ENCODE results near the gene SLC25A3. TPM values are rescaled to one million over a fixed set of nuclear protein-coding genes. Genes with fewer than 3 reads are reported as not detected.

The SLC25A3 gene
- polyA plus RNA-seq, 3 donors = 325 to 453 (median 342) TPM

DNA sequence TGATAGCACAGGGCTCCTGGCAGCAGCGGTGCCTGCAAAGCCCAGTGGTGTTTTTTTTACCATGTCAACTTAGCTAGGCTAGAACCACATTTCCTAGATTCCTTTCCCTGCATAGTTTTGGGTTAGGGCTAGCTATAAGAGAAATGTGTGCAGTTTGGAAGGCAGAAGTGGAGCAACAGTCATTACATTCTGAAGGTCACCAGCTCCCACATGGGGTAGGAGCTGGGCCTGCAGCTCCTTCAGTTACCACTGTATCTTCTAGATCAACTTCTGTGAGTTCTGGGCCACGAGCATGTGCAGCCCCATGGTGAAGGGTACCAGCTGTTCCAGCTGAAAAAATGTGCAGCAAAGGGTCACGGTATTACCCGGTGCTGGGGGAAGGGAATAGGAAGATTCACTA, 2.3 kb upstream of the SLC25A3 start:
- peaks cover 0 to 2% (median 0%) of the 10 kb centered on the region in 7 donors for H3K9me3 Mint-ChIP-seq

DNA sequence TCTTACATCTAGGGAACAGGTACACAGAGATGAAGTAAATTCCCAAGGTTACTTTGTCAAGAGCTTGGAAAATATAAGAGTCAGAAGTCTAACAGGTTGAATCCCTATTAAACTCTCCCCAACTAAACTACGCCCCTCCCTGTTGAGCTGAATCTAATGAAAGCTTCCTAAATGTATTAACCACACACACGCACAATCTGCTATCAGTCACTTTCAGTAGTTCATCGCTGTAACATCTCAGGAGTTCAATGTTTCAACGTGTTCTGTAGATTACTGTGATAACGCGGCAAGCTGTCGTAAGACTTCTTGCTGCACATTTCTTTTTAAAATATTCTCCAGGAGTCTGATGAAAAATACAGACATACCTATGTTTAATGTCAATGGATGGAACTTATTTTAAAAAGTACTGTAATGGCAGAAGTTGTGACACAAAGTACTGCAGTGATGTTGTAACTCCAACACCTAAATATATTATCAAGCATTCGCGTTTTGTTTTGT, 612 bp upstream of the SLC25A3 start:
- peaks cover 18 to 27% of the 10 kb centered on the region in 2 donors for H3K4me1 ChIP-seq (ENCODE audit: control insufficient read depth in 1 of 2, insufficient read depth in 2 of 2, low read length in 2 of 2)
- Mint-ChIP-seq H3K9me3 (peaks cover 0 to 2% (median 0%) of the 10 kb centered on the region in 7 donors), H3K27ac (peak overlapping the region; percentile 95 to 99 (median 97)), H3K4me3 (peak overlapping the region; percentile 90 to 97), H3K36me3 (peaks cover 20 to 25% of the 10 kb centered on the region in 2 donors), H3K4me1 (peaks cover 24% of the 10 kb centered on the region), H3K27me3 (ENCODE audit: low read depth in 3 of 3) (peaks cover 2 to 5% (median 2%) of the 10 kb centered on the region in 3 donors)
- intact Hi-C loops (cut with micrococcal nuclease) = loop anchor here in 1 of 2 donors (5.0 kb wide), 1 partner anchor 54 kb away; the partner anchor contains the start of gene APAF1
- H3K4me2 ChIP-seq (replicated peaks; ENCODE audit: extremely low read depth, low read length, poor library complexity, severe bottlenecking) = peak overlapping the region; percentile 96
- H3K79me2 ChIP-seq (ENCODE audit: insufficient read depth, low read length) = peaks cover 44% of the 10 kb centered on the region
- H3K4me3 ChIP-seq (replicated peaks in 1 of 3; ENCODE audit: low read depth in 2 of 3, low read length in 3 of 3) = peak overlapping the region; percentile 87 to 93 (median 87)
- no peaks in the 10 kb centered on the region for H3K27me3 ChIP-seq (ENCODE audit: control insufficient read depth in 2 of 2, insufficient read depth in 2 of 2, low read length in 2 of 2)
- H3K9me3 ChIP-seq (replicated peaks in 1 of 2; ENCODE audit: control insufficient read depth in 1 of 2, insufficient read depth in 1 of 2, low read length in 2 of 2) = no peaks in the 10 kb centered on the region
- peak overlapping the region; percentile 81 for H2AFZ ChIP-seq (ENCODE audit: insufficient read depth, low read depth, low read length, poor library complexity, severe bottlenecking)
- H3K27ac ChIP-seq (ENCODE audit: low read depth in 1 of 2, low read length in 2 of 2) = peak overlapping the region; percentile 92 to 95
- peak in 2 of 3 donors; percentile 4 to 13 for DNase-seq
- TF ChIP-seq, protein P1, sequence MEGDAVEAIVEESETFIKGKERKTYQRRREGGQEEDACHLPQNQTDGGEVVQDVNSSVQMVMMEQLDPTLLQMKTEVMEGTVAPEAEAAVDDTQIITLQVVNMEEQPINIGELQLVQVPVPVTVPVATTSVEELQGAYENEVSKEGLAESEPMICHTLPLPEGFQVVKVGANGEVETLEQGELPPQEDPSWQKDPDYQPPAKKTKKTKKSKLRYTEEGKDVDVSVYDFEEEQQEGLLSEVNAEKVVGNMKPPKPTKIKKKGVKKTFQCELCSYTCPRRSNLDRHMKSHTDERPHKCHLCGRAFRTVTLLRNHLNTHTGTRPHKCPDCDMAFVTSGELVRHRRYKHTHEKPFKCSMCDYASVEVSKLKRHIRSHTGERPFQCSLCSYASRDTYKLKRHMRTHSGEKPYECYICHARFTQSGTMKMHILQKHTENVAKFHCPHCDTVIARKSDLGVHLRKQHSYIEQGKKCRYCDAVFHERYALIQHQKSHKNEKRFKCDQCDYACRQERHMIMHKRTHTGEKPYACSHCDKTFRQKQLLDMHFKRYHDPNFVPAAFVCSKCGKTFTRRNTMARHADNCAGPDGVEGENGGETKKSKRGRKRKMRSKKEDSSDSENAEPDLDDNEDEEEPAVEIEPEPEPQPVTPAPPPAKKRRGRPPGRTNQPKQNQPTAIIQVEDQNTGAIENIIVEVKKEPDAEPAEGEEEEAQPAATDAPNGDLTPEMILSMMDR (IDR thresholded peaks at IDR 0.05) = no peak
- peaks cover 37% of the 10 kb centered on the region for H4K20me1 ChIP-seq (ENCODE audit: insufficient read depth, low read length)
- WGBS (ENCODE audit: insufficient coverage) = 89% methylated on average over 2 of the region's 9 CpGs
- H3K36me3 ChIP-seq (replicated peaks in 1 of 2; ENCODE audit: control insufficient read depth in 1 of 2, insufficient read depth in 2 of 2, low read length in 2 of 2) = peaks cover 26 to 27% of the 10 kb centered on the region in 2 donors
- peak overlapping the region; percentile 96 for H3K9ac ChIP-seq (ENCODE audit: insufficient read depth, low read length, poor library complexity, severe bottlenecking)

More for the DNA sequence above, 2.3 kb upstream of the SLC25A3 start:
- Histone ChIP-seq H3K4me1 (ENCODE audit: control insufficient read depth in 1 of 2, insufficient read depth in 2 of 2, low read length in 2 of 2) (peaks cover 18 to 27% of the 10 kb centered on the region in 2 donors), H3K4me2 (replicated peaks; ENCODE audit: extremely low read depth, low read length, poor library complexity, severe bottlenecking) (no peak overlapping the region), H3K4me3 (replicated peaks in 1 of 3; ENCODE audit: low read depth in 2 of 3, low read length in 3 of 3) (no peak overlapping the region), H3K27ac (ENCODE audit: low read depth in 1 of 2, low read length in 2 of 2) (no peak overlapping the region), H3K27me3 (ENCODE audit: control insufficient read depth in 2 of 2, insufficient read depth in 2 of 2, low read length in 2 of 2) (no peaks in the 10 kb centered on the region), H3K79me2 (ENCODE audit: insufficient read depth, low read length) (peaks cover 28% of the 10 kb centered on the region), H3K36me3 (replicated peaks in 1 of 2; ENCODE audit: control insufficient read depth in 1 of 2, insufficient read depth in 2 of 2, low read length in 2 of 2) (peaks cover 9 to 10% of the 10 kb centered on the region in 2 donors), H3K9me3 (replicated peaks in 1 of 2; ENCODE audit: control insufficient read depth in 1 of 2, insufficient read depth in 1 of 2, low read length in 2 of 2) (no peaks in the 10 kb centered on the region), H3K9ac (ENCODE audit: insufficient read depth, low read length, poor library complexity, severe bottlenecking) (no peak overlapping the region), H2AFZ (ENCODE audit: insufficient read depth, low read depth, low read length, poor library complexity, severe bottlenecking) (no peak overlapping the region), H4K20me1 (ENCODE audit: insufficient read depth, low read length) (peaks cover 21% of the 10 kb centered on the region)
- Mint-ChIP-seq H3K4me1 (peaks cover 24% of the 10 kb centered on the region), H3K27me3 (ENCODE audit: low read depth in 3 of 3) (peaks cover 2 to 7% (median 2%) of the 10 kb centered on the region in 3 donors), H3K36me3 (peaks cover 7 to 8% of the 10 kb centered on the region in 2 donors), H3K4me3 (no peak overlapping the region), H3K27ac (no peak overlapping the region)
- TF ChIP-seq, protein P1 (IDR thresholded peaks at IDR 0.05) = no peak
- no peak for DNase-seq
- WGBS (ENCODE audit: insufficient coverage) = no CpG with 5 or more reads among the region's 4 CpGs
- intact Hi-C loops (cut with micrococcal nuclease) = loop anchor here in 1 of 2 donors (5.0 kb wide), 1 partner anchor 56 kb away; the partner anchor contains the start of gene APAF1

Measured in CD14-positive monocyte (primary cell).